ENCODE results near the gene TMEM144. TPM values are rescaled to one million over a fixed set of nuclear protein-coding genes. Genes with fewer than 3 reads are reported as not detected.

The TMEM144 gene
- total and polyA plus RNA-seq, 8 donors, result 4.6 to 16.8 (median 6.4) TPM

DNA sequence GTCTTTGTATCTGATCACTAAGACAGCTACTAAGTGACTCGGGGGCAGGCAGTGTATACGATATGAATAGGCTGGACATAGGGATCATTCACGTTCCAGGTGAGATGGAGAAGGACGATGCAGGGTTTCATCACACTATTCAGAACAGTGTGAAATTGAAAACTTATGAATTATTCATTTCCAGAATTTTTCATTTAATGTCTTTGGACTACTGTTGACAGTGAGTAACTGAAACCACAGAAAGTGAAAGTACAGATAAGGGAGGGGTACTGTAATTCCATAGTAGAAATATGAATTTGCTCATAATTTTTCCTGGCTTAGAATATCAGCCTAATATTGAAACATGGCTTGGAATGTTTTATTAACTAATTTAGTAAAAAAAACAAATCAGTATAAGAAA, 24.4 kb downstream of the TMEM144 start:
- no peak for TF ChIP-seq CTCF (IDR thresholded peaks at IDR 0.05)
- H3K27ac ChIP-seq, result no peak overlapping the region
- no peak overlapping the region for H3K4me3 ChIP-seq
- no peaks in the 10 kb centered on the region for H3K4me1 ChIP-seq
- peaks cover 0 to 3% of the 10 kb centered on the region in 2 donors for H3K36me3 ChIP-seq
- intact Hi-C loops (cut with DNase I), result no loop called here
- no peak for DNase-seq
- no peak for ATAC-seq
- no peaks in the 10 kb centered on the region for H3K27me3 ChIP-seq
- no peaks in the 10 kb centered on the region for H3K9me3 ChIP-seq

GRCh38 chr4:158236304-158237030, 26.2 kb downstream of the TMEM144 start:
- ATAC-seq (no peak), DNase-seq (no peak)
- Histone ChIP-seq H3K9me3 (no peaks in the 10 kb centered on the region), H3K27me3 (no peaks in the 10 kb centered on the region), H3K36me3 (peaks cover 0 to 6% of the 10 kb centered on the region in 2 donors), H3K4me3 (no peak overlapping the region), H3K4me1 (no peaks in the 10 kb centered on the region), H3K27ac (no peak overlapping the region)
- no peak for TF ChIP-seq CTCF (IDR thresholded peaks at IDR 0.05)
- intact Hi-C loops (cut with DNase I), result no loop called here

DNA sequence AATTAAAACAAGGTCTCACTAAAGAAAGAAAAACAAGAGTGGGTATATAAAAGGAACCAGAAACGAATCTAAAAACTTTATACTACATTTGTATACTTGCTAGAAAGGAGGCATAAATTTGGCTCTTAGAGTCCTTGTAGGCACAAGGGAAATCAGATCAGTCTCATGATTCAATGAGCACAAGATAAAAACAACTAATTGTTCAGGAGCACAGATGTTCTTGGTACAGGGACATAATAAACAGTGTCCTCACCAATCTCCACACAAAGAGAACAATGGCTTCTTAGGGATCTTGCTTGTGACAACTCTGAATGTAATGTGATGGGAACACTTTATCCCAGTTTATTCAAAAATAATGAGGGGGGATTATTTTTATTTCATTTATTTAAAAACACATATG, 28.3 kb downstream of the TMEM144 start:
- H3K9me3 ChIP-seq, result no peaks in the 10 kb centered on the region
- ATAC-seq, result no peak
- DNase-seq, result no peak
- H3K4me3 ChIP-seq, result no peak overlapping the region
- H3K4me1 ChIP-seq, result no peaks in the 10 kb centered on the region
- no peaks in the 10 kb centered on the region for H3K27me3 ChIP-seq
- TF ChIP-seq CTCF (IDR thresholded peaks at IDR 0.05), result no peak
- intact Hi-C loops (cut with DNase I), result no loop called here
- H3K27ac ChIP-seq, result no peak overlapping the region
- H3K36me3 ChIP-seq, result peaks cover 0 to 8% of the 10 kb centered on the region in 2 donors

GRCh38 chr4:158239196-158239595, 28.9 kb downstream of the TMEM144 start:
- no peak overlapping the region for H3K27ac ChIP-seq
- no peaks in the 10 kb centered on the region for H3K9me3 ChIP-seq
- H3K36me3 ChIP-seq, result peaks cover 0 to 8% of the 10 kb centered on the region in 2 donors
- no peaks in the 10 kb centered on the region for H3K4me1 ChIP-seq
- ATAC-seq, result no peak
- intact Hi-C loops (cut with DNase I), result no loop called here
- H3K4me3 ChIP-seq, result no peak overlapping the region
- DNase-seq, result no peak
- no peaks in the 10 kb centered on the region for H3K27me3 ChIP-seq
- TF ChIP-seq CTCF (IDR thresholded peaks at IDR 0.05), result no peak

DNA sequence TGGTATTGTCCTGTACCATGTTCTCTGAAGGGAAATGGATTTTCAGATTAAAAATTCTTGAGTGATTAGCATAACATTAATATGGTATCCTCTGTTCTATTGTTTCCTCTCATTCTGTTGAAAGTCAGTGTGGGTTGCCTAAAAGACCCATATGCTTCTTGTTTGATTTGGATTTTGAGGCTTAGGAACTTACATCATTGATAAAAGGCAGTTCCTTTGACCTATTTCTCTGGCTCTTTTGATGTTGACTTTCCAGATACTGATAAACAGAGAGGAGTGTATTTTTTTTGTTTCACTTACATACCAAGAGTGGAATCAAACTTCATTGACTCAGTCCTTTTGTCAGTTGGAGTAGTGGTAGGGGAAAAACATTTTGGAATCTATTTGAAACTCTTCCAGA, 32.8 kb downstream of the TMEM144 start:
- ATAC-seq (no peak), DNase-seq (no peak)
- H3K27me3 ChIP-seq, result no peaks in the 10 kb centered on the region
- intact Hi-C loops (cut with DNase I), result no loop called here
- H3K9me3 ChIP-seq, result no peaks in the 10 kb centered on the region
- no peak overlapping the region for H3K4me3 ChIP-seq
- peaks cover 0 to 15% of the 10 kb centered on the region in 2 donors for H3K36me3 ChIP-seq
- no peak overlapping the region for H3K27ac ChIP-seq
- no peaks in the 10 kb centered on the region for H3K4me1 ChIP-seq
- no peak for TF ChIP-seq CTCF (IDR thresholded peaks at IDR 0.05)
